SK-N-SH (cell line): ENCODE results near the gene INAVA.

ENCODE experiments used
- CHD2 ChIP-seq: fragments of 150-350 bp; IDR thresholded peaks from 2 replicates; pipeline ENCODE4 v1.6.1; 2018; ENCODE audit warnings: low read length; ENCODE audit not compliant: partially characterized antibody
- CTCF ChIP-seq: fragments of 200-600 bp; sonication (generic); IDR thresholded peaks from 2 replicates; pipeline ENCODE4 v1.6.1; 2017; ENCODE audit warnings: antibody characterized with exemption, mild to moderate bottlenecking, moderate library complexity
- EZH2phosphoT487 ChIP-seq: fragments of 200-600 bp; sonication (generic); IDR thresholded peaks from 2 replicates; pipeline ENCODE4 v1.6.1; 2017; ENCODE audit warnings: low read depth, mixed run types, mild to moderate bottlenecking, antibody characterized with exemption, moderate library complexity, borderline replicate concordance
- GABPA ChIP-seq: IDR thresholded peaks from 2 replicates; pipeline ENCODE4 v1.4.0; 2012; ENCODE audit warnings: low read depth, mild to moderate bottlenecking
- JUND ChIP-seq: IDR thresholded peaks from 2 replicates; pipeline ENCODE4 v1.4.0; 2012
- MEF2A ChIP-seq: IDR thresholded peaks from 2 replicates; pipeline ENCODE4 v1.4.0; 2012; ENCODE audit warnings: low read depth, borderline replicate concordance
- POLR2AphosphoS5 ChIP-seq: IDR thresholded peaks from 2 replicates; pipeline ENCODE4 v1.6.1; 2012; ENCODE audit warnings: low read depth, low read length
- REST ChIP-seq: IDR thresholded peaks from 2 replicates; pipeline ENCODE4 v1.6.1; 2012; ENCODE audit warnings: mild to moderate bottlenecking, low read depth, low read length, moderate library complexity
- RXRA ChIP-seq: IDR thresholded peaks from 2 replicates; pipeline ENCODE4 v1.4.0; 2012; ENCODE audit warnings: low read depth, mild to moderate bottlenecking, borderline replicate concordance
- TAF1 ChIP-seq: IDR thresholded peaks from 2 replicates; pipeline ENCODE4 v1.6.1; 2012; ENCODE audit warnings: low read depth, mild to moderate bottlenecking, low read length, moderate library complexity, borderline replicate concordance
- USF2 ChIP-seq: fragments of 150-350 bp; IDR thresholded peaks from 2 replicates; pipeline ENCODE4 v1.6.1; 2017; ENCODE audit warnings: antibody characterized with exemption, low read length, low read depth, borderline replicate concordance
- YY1 ChIP-seq: IDR thresholded peaks from 2 replicates; pipeline ENCODE4 v1.4.0; 2012; ENCODE audit warnings: low read depth, mild to moderate bottlenecking

- TF ChIP-seq POLR2AphosphoS5, result no peak
- TF ChIP-seq CTCF, result no peak
- TF ChIP-seq GABPA, result no peak
- TF ChIP-seq JUND, result no peak
- TF ChIP-seq EZH2phosphoT487, result no peak
- no peak for TF ChIP-seq REST
- TF ChIP-seq RXRA, result no peak
- no peak for TF ChIP-seq YY1
- no peak for TF ChIP-seq MEF2A
- TF ChIP-seq TAF1, result no peak
- TF ChIP-seq CHD2, result no peak
- TF ChIP-seq USF2, result no peak
These were observed 14.4 kb downstream of the INAVA start for GRCh38 chr1:200909071-200909470.
